MM.1S (cell line): ENCODE data around the gene DPPA5.
"Not testable (repeated sequence)": the region's sequence is repeated elsewhere in the genome, so short reads cannot be mapped to it uniquely, and the experiment has no call there.

ENCODE experiments used
- DNase-seq: peaks from one replicate; pipeline ENCODE4 v3.0.0-alpha.2; 2015
- H2AFZ ChIP-seq: fragments of 300-600 bp; sonication (generic); 2 replicates; pipeline ENCODE4 v1.6.0; 2016; ENCODE audit warnings: antibody characterized with exemption, low read length
- H3F3A ChIP-seq: fragments of 300-600 bp; sonication (generic); 2 replicates; pipeline ENCODE4 v1.6.1; 2016; ENCODE audit warnings: mild to moderate bottlenecking, antibody characterized with exemption, low read length, moderate library complexity, mixed read lengths; ENCODE audit not compliant: insufficient read depth
- H3K27ac ChIP-seq: fragments of 300-600 bp; sonication (generic); 2 replicates; pipeline ENCODE4 v1.5.1; 2016; ENCODE audit warnings: mild to moderate bottlenecking, low read length
- H3K27me3 ChIP-seq: fragments of 300-600 bp; sonication (generic); replicated peaks from 2 replicates; pipeline ENCODE4 v1.6.0; 2016; ENCODE audit warnings: low read length; ENCODE audit not compliant: insufficient read depth
- H3K36me3 ChIP-seq: fragments of 300-600 bp; sonication (generic); replicated peaks from 2 replicates; pipeline ENCODE4 v1.6.1; 2016; ENCODE audit warnings: mild to moderate bottlenecking, low read length, mixed read lengths; ENCODE audit not compliant: insufficient read depth
- H3K4me1 ChIP-seq: fragments of 300-600 bp; sonication (generic); 2 replicates; pipeline ENCODE4 v1.6.1; 2016; ENCODE audit warnings: low read length, mixed read lengths
- H3K4me2 ChIP-seq: fragments of 300-600 bp; sonication (generic); 2 replicates; pipeline ENCODE4 v1.6.0; 2016; ENCODE audit warnings: low read depth, low read length
- H3K4me3 ChIP-seq: fragments of 300-600 bp; sonication (generic); 2 replicates; pipeline ENCODE4 v1.5.1; 2016; ENCODE audit warnings: low read length, mixed read lengths
- H3K79me2 ChIP-seq: fragments of 300-600 bp; sonication (generic); 2 replicates; pipeline ENCODE4 v1.6.1; 2016; ENCODE audit warnings: mixed run types, low read length, mixed read lengths
- H3K9ac ChIP-seq: fragments of 300-600 bp; sonication (generic); 2 replicates; pipeline ENCODE4 v1.6.1; 2016; ENCODE audit warnings: low read length, mixed read lengths
- H3K9me2 ChIP-seq: fragments of 300-600 bp; sonication (generic); replicated peaks from 2 replicates; pipeline ENCODE4 v1.6.1; 2016; ENCODE audit warnings: mild to moderate bottlenecking, low read length, mixed read lengths; ENCODE audit not compliant: insufficient read depth
- H3K9me3 ChIP-seq: fragments of 300-600 bp; sonication (generic); replicated peaks from 2 replicates; pipeline ENCODE4 v1.6.1; 2016; ENCODE audit warnings: mild to moderate bottlenecking, low read length, mixed read lengths; ENCODE audit not compliant: insufficient read depth
- H4K20me1 ChIP-seq: fragments of 300-600 bp; sonication (generic); 2 replicates; pipeline ENCODE4 v1.6.1; 2016; ENCODE audit warnings: mild to moderate bottlenecking, low read length, moderate library complexity, mixed read lengths; ENCODE audit not compliant: insufficient read depth
- EZH2 ChIP-seq: fragments of 300-600 bp; sonication (generic); optimal IDR thresholded peaks from 2 replicates; pipeline ENCODE3; 2017; ENCODE audit warnings: low read depth, mild to moderate bottlenecking, antibody characterized with exemption, low read length, mixed read lengths
- EZH2phosphoT487 ChIP-seq: fragments of 300-600 bp; sonication (generic); IDR thresholded peaks from 2 replicates; pipeline ENCODE4 v1.6.1; 2018; ENCODE audit warnings: antibody characterized with exemption, low read length
- TF ChIP-seq, protein P1 (sequence below): fragments of 300-600 bp; sonication (generic); IDR thresholded peaks from 2 replicates; pipeline ENCODE4 v1.5.1; 2016; ENCODE audit warnings: antibody characterized with exemption, low read length, mixed read lengths

The DPPA5 gene

DNA sequence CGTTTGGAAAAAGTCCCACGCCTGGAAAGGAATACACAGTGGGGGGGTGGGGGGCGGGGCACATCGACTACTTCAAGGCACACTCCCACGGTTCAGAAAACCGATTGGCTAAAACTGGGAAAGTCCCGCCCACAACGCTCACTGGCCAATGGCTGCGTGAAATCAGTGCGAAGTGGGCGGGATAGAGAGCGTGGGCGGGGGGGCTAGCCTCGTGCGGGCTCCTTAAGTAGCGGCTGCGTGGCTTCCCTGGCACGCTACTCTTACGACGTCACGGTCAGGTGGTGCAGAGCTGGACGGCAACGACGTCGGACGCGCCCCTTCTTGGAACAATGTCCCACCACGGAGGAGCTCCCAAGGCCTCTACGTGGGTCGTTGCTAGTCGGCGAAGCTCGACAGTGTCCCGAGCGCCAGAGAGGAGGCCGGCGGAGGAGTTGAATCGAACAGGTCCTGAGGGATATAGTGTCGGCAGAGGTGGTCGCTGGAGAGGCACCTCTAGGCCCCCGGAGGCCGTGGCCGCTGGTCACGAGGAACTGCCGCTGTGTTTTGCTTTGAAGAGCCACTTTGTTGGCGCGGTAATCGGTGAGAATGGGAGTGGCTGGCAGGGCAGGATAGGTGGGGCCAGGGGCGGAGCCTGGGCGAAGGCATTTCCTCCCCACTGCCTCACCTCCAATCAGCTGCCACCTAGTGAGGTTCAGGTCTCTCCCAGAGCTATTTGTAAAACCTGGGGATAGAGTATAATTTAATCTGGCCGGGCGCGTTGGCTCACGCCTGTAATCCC is 40.7 kb upstream of the DPPA5 start, which contains the start of gene DDX43:
DDX43 (plus strand) TSS at position 252 of the 778 bp plus-strand sequence; CDS start at position 330, 78 bp downstream.
- TF ChIP-seq, protein P1, sequence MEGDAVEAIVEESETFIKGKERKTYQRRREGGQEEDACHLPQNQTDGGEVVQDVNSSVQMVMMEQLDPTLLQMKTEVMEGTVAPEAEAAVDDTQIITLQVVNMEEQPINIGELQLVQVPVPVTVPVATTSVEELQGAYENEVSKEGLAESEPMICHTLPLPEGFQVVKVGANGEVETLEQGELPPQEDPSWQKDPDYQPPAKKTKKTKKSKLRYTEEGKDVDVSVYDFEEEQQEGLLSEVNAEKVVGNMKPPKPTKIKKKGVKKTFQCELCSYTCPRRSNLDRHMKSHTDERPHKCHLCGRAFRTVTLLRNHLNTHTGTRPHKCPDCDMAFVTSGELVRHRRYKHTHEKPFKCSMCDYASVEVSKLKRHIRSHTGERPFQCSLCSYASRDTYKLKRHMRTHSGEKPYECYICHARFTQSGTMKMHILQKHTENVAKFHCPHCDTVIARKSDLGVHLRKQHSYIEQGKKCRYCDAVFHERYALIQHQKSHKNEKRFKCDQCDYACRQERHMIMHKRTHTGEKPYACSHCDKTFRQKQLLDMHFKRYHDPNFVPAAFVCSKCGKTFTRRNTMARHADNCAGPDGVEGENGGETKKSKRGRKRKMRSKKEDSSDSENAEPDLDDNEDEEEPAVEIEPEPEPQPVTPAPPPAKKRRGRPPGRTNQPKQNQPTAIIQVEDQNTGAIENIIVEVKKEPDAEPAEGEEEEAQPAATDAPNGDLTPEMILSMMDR, result no peak
- TF ChIP-seq EZH2 (no peak), EZH2phosphoT487 (no peak)
- Histone ChIP-seq H3K4me2 (no peak within 1 kb of the TSS), H3K9me2 (no peaks in the 10 kb centered on the region), H3K27me3 (no peaks in the 10 kb centered on the region), H3K9ac (no peak within 1 kb of the TSS), H4K20me1 (no peaks in the 10 kb centered on the region), H3K79me2 (no peaks in the 10 kb centered on the region), H3F3A (peaks cover 12% of the 10 kb centered on the region), H3K36me3 (no peaks in the 10 kb centered on the region), H3K9me3 (no peaks in the 10 kb centered on the region), H2AFZ (no peak within 1 kb of the TSS), H3K4me1 (peaks cover 17% of the 10 kb centered on the region), H3K4me3 (no peak within 1 kb of the TSS), H3K27ac (no peak within 1 kb of the TSS)
- no peak for DNase-seq

DNA sequence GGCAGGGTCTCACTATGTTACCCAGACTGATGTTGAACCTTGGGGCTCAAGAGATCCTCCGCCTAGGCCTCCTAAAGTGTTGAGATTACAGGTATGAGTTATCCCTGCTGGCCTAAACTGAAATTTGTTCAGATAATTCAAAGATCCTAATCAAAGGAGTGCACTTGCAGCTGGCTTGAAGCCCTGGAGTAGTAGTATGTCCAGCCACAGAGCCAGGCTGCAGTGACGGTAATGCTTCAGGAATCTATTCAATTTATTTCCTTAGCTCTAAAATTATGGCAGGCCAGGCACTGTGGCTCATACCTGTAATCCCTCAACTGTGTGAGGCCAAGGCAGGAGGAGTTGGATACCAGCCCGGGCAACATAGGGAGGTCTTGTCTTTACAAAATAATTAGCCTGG is 39.2 kb upstream of the DPPA5 start:
- Histone ChIP-seq H3K4me3 (no peak overlapping the region), H3K27ac (no peak overlapping the region), H3K79me2 (no peaks in the 10 kb centered on the region), H3K9me2 (no peaks in the 10 kb centered on the region), H3K9me3 (no peaks in the 10 kb centered on the region), H3K9ac (no peak overlapping the region), H3K36me3 (no peaks in the 10 kb centered on the region), H2AFZ (no peak overlapping the region), H3K4me1 (peaks cover 23% of the 10 kb centered on the region), H3F3A (peaks cover 12% of the 10 kb centered on the region), H3K4me2 (no peak overlapping the region), H3K27me3 (no peaks in the 10 kb centered on the region), H4K20me1 (no peaks in the 10 kb centered on the region)
- DNase-seq, result no peak
- TF ChIP-seq, protein P1, result no peak
- TF ChIP-seq EZH2, result no peak
- no peak for TF ChIP-seq EZH2phosphoT487

DNA sequence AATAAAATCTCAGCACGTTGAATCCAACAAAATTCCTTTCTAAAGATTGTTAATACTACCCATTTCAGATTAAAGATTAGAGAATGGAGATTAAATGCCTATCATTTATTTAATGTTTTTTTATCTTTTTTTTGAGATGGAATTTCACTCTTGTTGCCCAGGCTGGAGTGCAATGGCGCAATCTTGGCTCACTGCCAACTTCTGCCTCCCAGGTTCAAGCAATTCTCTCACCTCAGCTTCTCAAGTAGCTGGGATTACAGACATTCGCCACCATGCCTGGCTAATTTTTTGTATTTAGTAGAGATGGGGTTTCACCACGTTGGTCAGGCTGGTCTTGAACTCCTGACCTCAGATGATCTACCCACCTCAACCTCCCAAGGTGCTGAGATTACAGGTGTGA is 38.1 kb upstream of the DPPA5 start:
- DNase-seq, H3K27me3 ChIP-seq, H3K36me3 ChIP-seq, H3K9me3 ChIP-seq, H3K9ac ChIP-seq, H3K79me2 ChIP-seq, H3K4me3 ChIP-seq, H4K20me1 ChIP-seq, H2AFZ ChIP-seq, H3K4me2 ChIP-seq, H3K9me2 ChIP-seq: not testable (repeated sequence)
- peak overlapping the region; percentile 9; the same call in 1 of the 2 replicates for H3K27ac ChIP-seq
- peaks cover 24% of the 10 kb centered on the region for H3K4me1 ChIP-seq
- peaks cover 12% of the 10 kb centered on the region for H3F3A ChIP-seq

DNA sequence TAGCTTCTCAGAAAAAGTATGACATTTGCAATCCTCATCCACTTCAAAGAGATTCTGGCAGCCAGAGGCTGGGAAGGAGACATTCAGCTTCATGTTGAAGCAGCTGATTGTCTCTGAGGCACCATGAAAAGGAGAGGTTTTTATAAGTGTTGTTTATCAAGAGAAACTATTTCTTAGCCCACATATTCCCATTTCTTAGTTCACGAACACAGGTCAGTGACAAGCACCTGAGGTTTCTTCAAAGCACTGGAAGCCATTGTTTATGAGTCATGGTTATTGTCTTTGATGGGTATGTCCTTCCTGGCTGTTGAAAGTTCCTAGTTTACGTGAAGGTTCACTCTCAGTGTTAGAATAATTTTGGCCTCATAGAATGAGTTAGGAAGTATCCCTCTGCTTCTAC is 37.6 kb upstream of the DPPA5 start:
- peak; percentile 17 for DNase-seq
- TF ChIP-seq, protein P1, result no peak
- TF ChIP-seq EZH2 (no peak), EZH2phosphoT487 (no peak)
- H2AFZ ChIP-seq, result no peak overlapping the region
- H3K4me2 ChIP-seq, result no peak overlapping the region
- no peaks in the 10 kb centered on the region for H3K36me3 ChIP-seq
- H3K27ac ChIP-seq, result peak overlapping the region; percentile 9; the same call in 1 of the 2 replicates
- H3K27me3 ChIP-seq, result no peaks in the 10 kb centered on the region
- H3K4me1 ChIP-seq, result peaks cover 24% of the 10 kb centered on the region
- H3K4me3 ChIP-seq, result no peak overlapping the region
- no peaks in the 10 kb centered on the region for H4K20me1 ChIP-seq
- H3F3A ChIP-seq, result peaks cover 12% of the 10 kb centered on the region
- no peak overlapping the region for H3K9ac ChIP-seq
- no peaks in the 10 kb centered on the region for H3K79me2 ChIP-seq
- H3K9me3 ChIP-seq, result no peaks in the 10 kb centered on the region
- H3K9me2 ChIP-seq, result no peaks in the 10 kb centered on the region
